GM19324 (cell line): ENCODE results near the gene SYNGR4.

Source experiments
- ATAC-seq: cut with Tn5 transposase; IDR thresholded peaks from one replicate; pipeline ENCODE4 v1.9.1; 2021; ENCODE audit warnings: mild to moderate bottlenecking, moderate library complexity; ENCODE audit not compliant: unreplicated experiment, low FRiP score

Gene SYNGR4

GRCh38 chr19:48421548-48421947 is 57.4 kb downstream of the SYNGR4 start:
- no peak for ATAC-seq

- ATAC-seq, result no peak
These were observed 60.6 kb downstream of the SYNGR4 start for GRCh38 chr19:48424694-48425219.
